AG09319 (cell line): Measurements from ENCODE around the gene WASF3.

Source experiments
- DNase-seq: peaks from one replicate; pipeline ENCODE4 v3.0.0-alpha.2; 2010; ENCODE audit warnings: low read depth; ENCODE audit errors: extremely low read depth
- CTCF ChIP-seq: IDR thresholded peaks from 2 replicates; pipeline ENCODE4 v1.5.1; 2011; ENCODE audit warnings: low read depth, mild to moderate bottlenecking, inconsistent platforms, low read length, moderate library complexity

WASF3 gene

GRCh38 chr13:26522571-26522970, 34.9 kb upstream of the WASF3 start:
- TF ChIP-seq CTCF = no peak
- no peak for DNase-seq

GRCh38 chr13:26523007-26523406, 34.5 kb upstream of the WASF3 start:
- no peak for TF ChIP-seq CTCF
- DNase-seq = no peak

GRCh38 chr13:26525528-26525927, 32.0 kb upstream of the WASF3 start:
- no peak for TF ChIP-seq CTCF
- no peak for DNase-seq

- DNase-seq = no peak
- TF ChIP-seq CTCF = no peak
These were observed 30.7 kb upstream of the WASF3 start for GRCh38 chr13:26526702-26527216.

GRCh38 chr13:26528527-26528926, 29.0 kb upstream of the WASF3 start:
- no peak for DNase-seq
- no peak for TF ChIP-seq CTCF

GRCh38 chr13:26529441-26529840, 28.0 kb upstream of the WASF3 start:
- TF ChIP-seq CTCF = no peak

GRCh38 chr13:26531742-26532141, 25.7 kb upstream of the WASF3 start:
- no peak for TF ChIP-seq CTCF

More at GRCh38 chr13:26529441-26529840, 28.0 kb upstream of the WASF3 start:
- peak; percentile 14 for DNase-seq

More at GRCh38 chr13:26531742-26532141, 25.7 kb upstream of the WASF3 start:
- DNase-seq = no peak
